GM12878 (cell line): ENCODE measurements around the gene MTHFD1.
"Not testable (repeated sequence)": the region's sequence is repeated elsewhere in the genome, so short reads cannot be mapped to it uniquely, and the experiment has no call there.

Experiments
- CBX5 ChIP-seq: sonication (generic); IDR thresholded peaks from 2 replicates; pipeline ENCODE4 v1.6.1; 2016; ENCODE audit warnings: low read depth, moderate library complexity, mild to moderate bottlenecking, inconsistent platforms
- CHD2 ChIP-seq: IDR thresholded peaks from 2 replicates; pipeline ENCODE4 v1.6.1; 2011; ENCODE audit warnings: low read depth, low read length, improper control_type of control experiment, borderline replicate concordance
- CTCF ChIP-seq, 3 experiments: IDR thresholded peaks in 2 of 3; conservative IDR thresholded peaks in 1 of 3; 2 replicates each; pipeline ENCODE4 v1.5.1; 2011; ENCODE audit warnings: low read depth in 3 of 3, low read length in 3 of 3, mild to moderate bottlenecking in 3 of 3, control low read depth in 2 of 3, moderate library complexity in 2 of 3, inconsistent platforms in 1 of 3, mixed read lengths in 1 of 3; ENCODE audit not compliant: control insufficient read depth in 2 of 3, insufficient read depth in 1 of 3; ENCODE audit errors: extremely low read depth in 1 of 3
- DPF2 ChIP-seq: fragments of 450-650 bp; IDR thresholded peaks from 2 replicates; pipeline ENCODE4 v1.6.1; 2017; ENCODE audit warnings: mild to moderate bottlenecking
- MTA3 ChIP-seq: IDR thresholded peaks from 2 replicates; pipeline ENCODE4 v1.6.1; 2012; ENCODE audit warnings: low read length, inconsistent platforms, borderline replicate concordance
- MYC ChIP-seq: IDR thresholded peaks from 2 replicates; pipeline ENCODE4 v1.6.1; 2011; ENCODE audit warnings: mild to moderate bottlenecking, low read length, moderate library complexity, inconsistent platforms; ENCODE audit not compliant: insufficient read depth, insufficient replicate concordance, insufficient read length, severe bottlenecking
- POLR2A ChIP-seq: IDR thresholded peaks from 2 replicates; pipeline ENCODE4 v1.6.1; 2011; ENCODE audit warnings: low read depth, mild to moderate bottlenecking, low read length
- POLR2AphosphoS5 ChIP-seq: IDR thresholded peaks from 2 replicates; pipeline ENCODE4 v1.6.1; 2011; ENCODE audit warnings: mild to moderate bottlenecking, low read length, inconsistent platforms
- RAD51 ChIP-seq: fragments of 450-650 bp; IDR thresholded peaks from 2 replicates; pipeline ENCODE4 v1.6.1; 2016; ENCODE audit warnings: moderate library complexity, mild to moderate bottlenecking, inconsistent platforms
- RFX5 ChIP-seq: IDR thresholded peaks from 2 replicates; pipeline ENCODE4 v1.6.1; 2011; ENCODE audit warnings: low read depth, low read length, improper control_type of control experiment
- USF1 ChIP-seq: IDR thresholded peaks from 2 replicates; pipeline ENCODE4 v1.6.1; 2011; ENCODE audit warnings: borderline replicate concordance, low read depth, mild to moderate bottlenecking, moderate library complexity, mixed read lengths, low read length; ENCODE audit not compliant: insufficient read depth; ENCODE audit errors: extremely low read length
- ZNF274 ChIP-seq: IDR thresholded peaks from one replicate; pipeline ENCODE4 v1.8.0; 2011; ENCODE audit not compliant: insufficient read length, insufficient read depth

- TF ChIP-seq POLR2A; CTCF (IDR thresholded peaks at IDR 0.05 in 2 of 3, conservative IDR thresholded peaks at IDR 0.05 in 1 of 3; ENCODE audit: control insufficient read depth in 2 of 3, extremely low read depth in 1 of 3, insufficient read depth in 1 of 3, low read depth in 3 of 3, low read length in 3 of 3); RFX5; CHD2; POLR2AphosphoS5; CBX5; MYC; ZNF274; MTA3; USF1; DPF2; RAD51: not testable (repeated sequence)
Measured at GRCh38 chr14:64365358-64365889, 22.7 kb upstream of the MTHFD1 start.
